HG03354 (cell line): ENCODE data around the gene BAZ2B.
"Not testable (repeated sequence)": the region's sequence is repeated elsewhere in the genome, so short reads cannot be mapped to it uniquely, and the experiment has no call there.

ENCODE experiments used
- ATAC-seq: cut with Tn5 transposase; IDR thresholded peaks from one replicate; pipeline ENCODE4 v1.9.1; 2021; ENCODE audit warnings: mild to moderate bottlenecking; ENCODE audit not compliant: unreplicated experiment, poor library complexity, severe bottlenecking

The BAZ2B gene

DNA sequence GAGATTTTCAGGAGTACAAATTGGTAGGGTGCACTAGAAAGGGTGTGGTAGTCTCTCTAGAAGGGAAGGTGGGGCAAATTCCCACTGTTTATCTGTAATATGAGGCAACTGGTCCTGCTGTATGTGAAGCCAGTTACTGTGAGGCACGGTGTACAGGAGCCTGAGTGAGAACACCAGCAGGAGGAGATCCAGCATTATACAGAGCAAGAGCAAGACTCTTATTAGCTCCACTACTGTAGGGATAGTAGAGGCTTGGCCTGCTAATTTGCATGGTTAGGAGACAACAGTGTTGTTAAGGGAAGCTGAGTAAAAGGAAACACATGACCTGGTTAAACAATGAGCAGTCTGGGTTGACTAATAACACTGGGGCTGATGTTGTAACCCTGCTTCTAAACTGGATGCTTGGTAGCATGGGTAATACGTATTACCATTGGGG is 253.5 kb downstream of the BAZ2B start:
- peak; percentile 88 for ATAC-seq

DNA sequence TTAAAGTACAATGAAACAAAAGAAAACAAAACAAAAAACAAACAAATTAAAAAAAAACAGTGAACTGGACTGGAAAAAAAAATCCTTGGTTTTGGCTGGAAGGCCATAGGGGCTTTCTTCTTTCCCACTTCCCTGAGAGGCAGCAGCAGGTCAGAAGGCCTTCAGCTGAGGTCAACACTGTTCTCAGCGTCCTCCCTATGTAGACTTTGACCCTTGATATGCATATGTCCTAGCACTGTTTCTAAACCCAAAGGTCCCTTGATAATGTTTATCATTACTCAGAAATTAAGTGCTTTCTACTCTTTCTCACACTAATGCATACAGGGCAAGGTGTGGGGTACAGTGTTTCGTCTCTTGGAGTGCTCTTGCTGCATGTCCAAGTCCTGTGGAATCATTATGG is 254.3 kb downstream of the BAZ2B start:
- ATAC-seq = no peak

DNA sequence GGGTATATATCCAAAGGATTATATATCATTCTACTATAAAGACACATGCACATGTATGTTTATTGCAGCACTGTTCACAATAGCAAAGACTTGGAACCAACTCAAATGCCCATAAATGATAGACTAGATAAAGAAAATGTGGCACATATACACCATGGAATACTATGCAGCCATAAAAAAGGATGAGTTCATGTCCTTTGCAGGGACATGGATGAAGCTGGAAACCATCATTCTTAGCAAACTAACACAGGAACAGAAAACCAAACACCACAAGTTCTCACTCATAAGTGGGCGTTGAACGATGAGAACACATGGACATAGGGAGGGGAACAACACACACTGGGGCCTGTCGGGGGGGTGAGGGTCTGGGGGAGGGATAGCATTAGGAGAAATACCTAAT is 254.7 kb downstream of the BAZ2B start:
- not testable (repeated sequence) for ATAC-seq

DNA sequence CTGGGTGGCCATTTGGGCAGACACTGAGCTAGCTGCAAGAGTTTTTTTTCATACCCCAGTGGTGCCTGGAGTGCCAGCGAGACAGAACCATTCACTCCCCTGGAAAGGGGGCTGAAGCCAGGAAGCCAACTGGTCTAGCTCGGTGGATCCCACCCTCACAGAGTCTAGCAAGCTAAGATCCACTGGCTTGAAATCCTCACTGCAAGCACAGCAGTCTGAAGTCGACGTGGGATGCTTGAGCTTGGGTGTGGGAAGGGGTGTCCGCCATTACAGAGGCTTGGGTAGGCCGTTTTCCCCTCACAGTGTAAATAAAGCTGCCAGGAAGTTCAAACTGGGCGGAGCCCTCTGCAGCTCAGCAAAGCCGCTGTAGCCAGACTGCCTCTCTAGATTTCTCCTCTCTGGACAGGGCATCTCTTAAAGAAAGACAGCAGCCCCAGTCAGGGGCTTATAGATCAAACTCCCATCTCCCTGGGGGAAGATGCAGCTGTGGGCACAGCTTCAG is 260.2 kb downstream of the BAZ2B start:
- ATAC-seq = no peak

DNA sequence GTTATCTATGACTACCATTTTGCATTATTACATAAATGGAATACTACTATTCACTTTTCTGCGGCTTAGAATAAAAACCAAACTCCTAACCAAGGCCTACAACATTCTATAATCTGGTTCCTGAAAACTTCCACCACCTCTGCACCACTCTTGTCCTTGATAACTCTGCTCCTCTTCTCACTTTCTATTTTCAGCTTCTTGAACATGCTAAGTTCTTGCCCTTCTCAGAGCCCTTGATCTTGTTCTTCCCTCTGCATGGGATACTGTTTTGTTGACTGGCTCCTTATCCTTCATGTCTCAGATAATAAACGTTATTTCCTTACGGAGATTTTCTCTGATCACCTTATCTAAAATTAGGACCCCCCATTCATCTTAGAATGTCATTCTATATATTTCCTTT is 264.4 kb downstream of the BAZ2B start:
- ATAC-seq = no peak

DNA sequence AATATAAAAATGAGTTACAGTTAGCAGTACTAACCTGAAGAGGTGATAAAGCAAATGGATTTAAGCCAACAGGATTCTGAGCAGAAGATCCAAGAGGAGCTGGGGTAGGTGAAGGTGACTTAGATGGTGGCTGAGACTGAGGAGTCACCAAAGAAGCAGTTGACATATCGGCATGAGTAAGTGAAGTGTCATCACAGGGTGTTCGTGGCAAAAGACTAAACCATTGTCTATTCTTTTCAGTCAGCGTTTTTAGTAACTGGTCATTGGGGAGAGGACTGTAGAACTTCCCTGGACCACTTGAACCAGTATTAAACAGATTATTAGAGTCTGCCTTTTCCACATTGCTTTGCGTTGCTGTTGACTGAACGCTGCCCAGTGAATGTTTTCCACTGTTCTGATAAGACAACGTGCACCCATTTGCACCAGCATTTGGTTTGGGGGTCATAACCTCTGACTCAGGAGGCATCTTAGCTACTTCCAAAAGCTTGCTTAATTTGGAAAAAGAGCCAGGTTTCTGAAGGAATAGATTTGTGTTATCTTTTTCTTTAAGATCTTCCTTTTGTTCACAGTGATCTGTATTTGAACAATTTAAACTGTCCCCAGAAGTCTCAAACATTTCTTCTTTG is 266.6 kb downstream of the BAZ2B start:
- ATAC-seq = no peak

DNA sequence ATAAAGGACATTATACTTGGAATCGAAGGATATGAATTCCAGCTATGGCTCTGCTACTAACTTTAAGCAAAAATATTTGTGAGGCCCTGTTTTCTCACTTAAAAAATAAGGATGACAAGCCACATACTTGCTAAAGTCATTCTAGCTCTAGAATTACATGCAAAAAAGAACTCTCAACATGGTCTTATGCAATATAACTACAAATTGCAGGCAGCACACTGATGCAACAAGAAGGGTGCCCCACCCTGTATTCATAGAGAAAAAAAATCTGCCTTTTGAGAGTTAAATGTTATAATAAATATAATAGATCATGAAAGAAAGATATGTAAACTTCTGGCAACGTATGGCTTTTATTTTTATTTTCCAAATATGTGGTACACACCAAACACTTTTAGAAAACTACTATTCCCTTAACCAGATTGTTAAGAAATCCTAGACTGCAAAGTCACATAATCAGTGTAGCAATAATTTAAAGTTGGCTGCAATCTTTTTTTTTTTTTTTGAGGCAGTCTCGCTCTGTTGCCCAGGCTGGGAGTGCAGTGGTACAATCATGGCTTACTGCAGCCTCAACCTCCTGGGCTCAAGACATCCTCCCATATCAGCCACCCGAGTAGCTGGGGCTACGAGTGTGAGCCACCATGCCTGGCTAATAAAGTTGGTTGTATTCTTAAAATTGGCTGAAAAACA is 289.6 kb downstream of the BAZ2B start:
- no peak for ATAC-seq

DNA sequence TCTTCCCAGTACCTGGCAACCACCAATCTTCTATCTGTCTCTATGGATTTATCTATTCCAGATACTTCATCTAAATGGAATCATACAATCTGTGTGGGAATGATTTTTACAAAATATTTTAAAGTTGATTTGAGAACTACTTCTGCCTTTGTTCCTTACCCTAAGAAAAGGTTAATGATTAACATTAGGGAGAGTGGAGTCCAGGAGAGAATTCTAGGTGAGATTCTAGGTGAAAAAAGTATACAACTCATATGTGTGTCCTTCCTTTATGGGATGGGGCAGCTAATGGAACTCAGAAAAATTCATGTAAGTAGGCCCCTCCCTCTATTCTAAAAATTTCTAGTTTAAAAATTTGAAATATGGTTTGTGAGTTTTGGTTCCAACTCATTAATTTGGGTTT is 293.9 kb downstream of the BAZ2B start:
- ATAC-seq = no peak

DNA sequence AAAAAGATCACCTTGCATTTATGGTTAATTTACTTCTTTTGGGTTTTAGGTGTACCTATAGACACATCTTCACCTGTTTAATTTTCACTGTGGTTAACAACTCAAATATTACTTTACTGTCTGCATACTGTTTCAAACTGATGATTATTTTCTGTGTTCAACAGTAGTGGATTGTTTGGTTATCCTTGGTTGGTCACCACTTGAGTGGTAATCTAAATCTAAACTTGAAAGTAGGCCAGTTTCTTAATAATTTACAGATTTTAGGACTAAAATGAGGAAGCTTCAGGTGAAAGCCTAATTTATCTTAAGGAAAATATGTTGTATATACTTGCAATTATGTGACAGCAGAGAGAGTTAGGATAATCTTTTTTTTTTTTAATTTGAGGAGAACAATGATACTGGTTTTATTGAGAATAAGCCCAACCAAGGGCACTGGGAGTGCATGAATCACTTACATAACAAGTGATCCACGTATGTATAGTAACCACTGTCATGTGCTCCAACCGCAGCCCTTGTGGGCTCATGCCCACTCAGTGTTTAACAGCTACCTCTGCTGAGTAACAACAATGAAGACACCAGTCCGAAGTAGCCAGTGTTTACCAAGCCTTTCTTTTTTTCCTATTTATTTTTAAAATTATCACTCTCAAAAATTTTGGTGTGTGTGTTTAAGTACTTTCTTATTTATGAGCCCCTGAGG is 298.8 kb downstream of the BAZ2B start:
- ATAC-seq = peak; percentile 81

DNA sequence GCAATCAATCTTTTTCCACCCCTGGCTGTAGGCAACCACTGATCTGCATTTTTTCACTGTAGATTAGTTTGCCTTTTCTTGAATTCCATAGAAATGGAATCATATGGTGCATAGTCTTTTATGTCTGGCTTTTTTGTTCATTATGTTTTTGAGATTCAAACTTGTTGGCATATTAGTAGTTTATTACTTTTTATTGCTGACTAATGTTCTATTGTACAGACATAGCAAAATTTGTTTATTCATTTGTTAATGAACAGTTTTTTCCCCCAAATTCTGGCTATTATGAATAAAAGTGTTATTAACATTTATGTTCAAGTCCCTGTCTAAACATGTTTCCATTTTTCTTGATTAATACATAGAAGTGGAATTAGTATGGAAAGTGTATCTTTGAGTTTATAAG is 308.4 kb downstream of the BAZ2B start:
- no peak for ATAC-seq

DNA sequence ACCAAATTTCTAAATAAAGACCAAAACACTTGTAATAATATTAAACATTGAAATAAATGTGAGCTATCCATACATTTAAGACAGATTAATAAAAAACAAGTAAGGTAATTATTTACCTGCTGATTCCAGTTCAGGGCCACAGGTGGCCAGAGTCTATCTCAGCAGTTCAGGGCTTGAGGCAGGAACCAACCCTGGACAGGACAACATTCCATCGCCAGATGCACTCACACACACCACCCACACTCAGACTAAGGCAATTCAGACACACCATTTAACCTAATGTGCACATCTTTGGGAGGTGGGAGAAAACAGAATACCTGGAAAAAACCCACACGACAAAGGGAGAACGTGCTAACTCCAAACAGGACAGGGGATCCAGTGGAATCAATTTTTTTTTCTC is 315.8 kb downstream of the BAZ2B start:
- no peak for ATAC-seq

DNA sequence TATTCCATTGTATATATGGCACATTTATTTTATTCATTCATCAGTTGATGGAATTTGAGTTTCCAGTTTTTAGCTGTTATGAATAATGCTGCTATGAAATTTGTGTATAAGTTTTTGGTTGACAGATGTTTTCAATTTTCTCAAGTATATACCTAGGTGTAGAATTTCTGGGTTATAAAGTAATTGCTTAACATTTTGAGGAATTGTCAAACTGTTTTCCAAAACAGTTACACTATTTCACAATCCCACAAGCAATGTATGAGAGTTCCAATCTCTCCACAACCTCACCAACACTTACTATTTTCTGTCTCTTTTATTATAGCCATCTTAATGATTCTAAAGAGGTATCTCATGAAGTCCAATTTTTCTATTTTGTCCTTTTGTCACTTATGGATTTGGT is 317.4 kb downstream of the BAZ2B start:
- no peak for ATAC-seq

DNA sequence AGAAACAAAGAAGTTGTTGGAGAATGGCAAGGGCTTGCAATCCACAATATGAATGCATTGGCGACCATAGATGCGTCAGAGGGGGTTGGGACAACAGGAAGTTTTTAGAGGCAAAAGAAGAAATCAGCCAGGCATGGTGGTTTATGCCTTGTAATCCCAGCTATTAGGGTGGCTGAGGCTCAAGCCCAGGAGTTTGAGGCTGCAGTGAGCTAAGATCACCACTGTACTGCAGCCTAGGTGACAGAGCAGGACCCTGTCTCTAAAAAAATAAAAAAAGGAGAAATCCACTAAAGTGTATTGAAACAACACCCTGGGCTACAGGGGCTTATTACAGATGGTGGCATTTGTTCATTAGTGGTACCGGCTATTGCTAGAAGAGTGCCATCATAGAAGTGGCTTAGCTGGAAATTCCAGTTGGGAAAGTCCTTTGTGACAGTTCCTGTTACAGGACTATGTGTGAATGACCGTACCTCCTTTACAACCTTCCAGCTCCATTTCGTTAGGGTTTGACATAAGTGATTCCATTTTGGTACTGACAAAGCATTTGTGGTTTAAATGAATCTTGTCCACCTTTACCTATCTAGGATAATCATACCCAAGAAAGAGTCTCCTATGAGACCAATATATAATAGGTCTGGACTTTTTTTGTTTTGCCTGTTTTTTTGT is 319.2 kb downstream of the BAZ2B start:
- ATAC-seq = no peak

DNA sequence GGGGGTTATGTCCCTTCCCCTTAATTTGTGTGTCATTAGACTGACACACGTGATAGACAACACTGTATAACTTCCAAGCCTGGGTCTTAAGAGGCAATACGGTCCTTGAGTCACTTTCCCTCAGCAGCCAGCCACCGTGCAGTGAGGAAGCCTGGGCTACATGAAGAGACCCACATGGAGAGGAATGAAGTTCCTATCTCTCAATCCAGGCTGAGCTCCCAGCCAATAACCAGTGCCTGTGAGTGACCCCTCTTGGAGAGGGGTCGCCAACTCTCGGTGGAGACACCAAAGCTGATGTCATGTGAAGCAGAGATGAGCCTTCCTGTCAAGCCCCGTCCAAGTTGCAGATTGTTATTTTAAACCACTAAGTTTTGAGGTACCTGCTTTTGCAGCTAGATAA is 324.2 kb downstream of the BAZ2B start:
- ATAC-seq = no peak

DNA sequence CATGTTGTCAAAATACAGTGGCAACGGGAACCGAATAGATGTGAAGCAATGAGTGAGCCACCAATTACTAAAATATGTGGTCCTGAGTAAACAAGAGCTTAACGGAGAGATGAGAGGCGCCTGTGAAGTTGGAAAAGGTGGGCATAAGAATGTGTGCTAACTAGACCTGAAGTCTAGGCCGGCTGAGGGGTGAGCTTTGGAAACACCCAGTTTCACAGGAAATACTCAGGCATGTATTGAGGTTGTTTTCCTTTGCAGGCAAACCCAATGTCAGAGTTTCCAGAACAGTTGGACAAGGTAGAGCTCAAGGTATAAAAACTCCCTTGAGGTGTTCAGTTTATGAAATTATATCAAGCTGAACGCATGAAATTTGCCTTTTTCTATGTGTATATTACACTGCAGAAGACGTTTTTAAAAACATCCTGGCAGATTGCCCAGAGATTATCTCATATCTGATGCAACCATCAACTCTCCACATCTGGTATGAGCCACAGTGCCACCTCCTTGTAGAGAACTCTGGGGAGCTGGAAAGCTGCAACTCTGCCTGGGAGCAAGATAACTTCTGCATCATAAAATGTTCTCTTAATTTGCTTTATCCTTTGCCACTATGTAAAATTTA is 325.9 kb downstream of the BAZ2B start:
- ATAC-seq = no peak

DNA sequence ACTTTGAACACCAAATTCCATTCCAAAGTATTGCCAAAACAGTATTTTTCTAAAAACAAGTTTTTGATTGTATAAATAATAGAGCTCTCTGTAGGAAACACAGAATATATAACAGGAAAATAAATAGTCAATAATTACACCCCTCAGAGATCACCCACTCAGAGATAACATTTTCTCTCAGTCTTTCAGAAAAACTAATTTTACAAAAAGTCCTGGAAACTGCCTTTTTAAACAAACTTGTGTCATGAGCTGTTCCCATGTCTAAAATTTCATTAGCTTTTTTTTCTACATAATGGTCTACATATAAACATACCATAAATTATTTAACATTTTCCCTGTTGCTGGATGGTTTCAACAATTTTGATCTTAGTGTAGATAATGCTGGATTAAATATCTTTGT is 328.6 kb downstream of the BAZ2B start:
- no peak for ATAC-seq

DNA sequence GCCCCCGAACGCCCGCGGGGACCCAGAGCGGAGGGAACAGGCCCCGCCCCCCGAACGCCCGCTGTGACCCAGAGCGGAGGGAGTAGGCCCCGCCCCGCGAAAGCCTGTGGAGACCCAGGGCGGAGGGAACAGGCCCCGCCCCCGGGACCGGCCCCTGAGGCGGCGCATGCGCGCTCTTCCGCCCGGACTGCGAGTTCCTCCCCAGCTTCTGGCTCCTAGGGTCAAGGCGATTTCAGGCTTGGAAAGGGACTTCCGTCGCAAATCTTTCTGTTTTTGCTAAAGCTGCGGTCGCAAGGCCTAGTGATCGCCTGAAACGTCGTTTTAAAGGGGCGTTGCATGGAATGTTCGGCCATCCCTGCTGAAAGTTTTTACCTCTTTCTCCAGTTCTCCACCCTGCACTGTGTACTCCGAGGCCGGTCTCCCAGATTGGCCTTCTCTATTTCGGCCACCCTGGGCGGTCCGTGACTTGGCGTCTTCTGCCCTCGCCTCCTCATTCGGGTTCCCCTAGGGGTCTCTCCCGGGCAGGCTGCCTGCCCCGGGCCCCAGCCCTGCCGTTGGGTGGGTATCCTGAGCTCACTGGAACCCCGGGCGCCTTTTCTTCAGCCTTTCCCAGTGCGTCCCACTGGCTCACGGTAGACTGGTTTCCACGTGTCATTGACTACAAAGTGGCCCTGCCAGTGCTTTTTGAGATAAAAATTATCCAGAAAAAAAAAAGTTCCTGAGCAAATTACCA is 329.5 kb downstream of the BAZ2B start:
- peak; percentile 90 for ATAC-seq

DNA sequence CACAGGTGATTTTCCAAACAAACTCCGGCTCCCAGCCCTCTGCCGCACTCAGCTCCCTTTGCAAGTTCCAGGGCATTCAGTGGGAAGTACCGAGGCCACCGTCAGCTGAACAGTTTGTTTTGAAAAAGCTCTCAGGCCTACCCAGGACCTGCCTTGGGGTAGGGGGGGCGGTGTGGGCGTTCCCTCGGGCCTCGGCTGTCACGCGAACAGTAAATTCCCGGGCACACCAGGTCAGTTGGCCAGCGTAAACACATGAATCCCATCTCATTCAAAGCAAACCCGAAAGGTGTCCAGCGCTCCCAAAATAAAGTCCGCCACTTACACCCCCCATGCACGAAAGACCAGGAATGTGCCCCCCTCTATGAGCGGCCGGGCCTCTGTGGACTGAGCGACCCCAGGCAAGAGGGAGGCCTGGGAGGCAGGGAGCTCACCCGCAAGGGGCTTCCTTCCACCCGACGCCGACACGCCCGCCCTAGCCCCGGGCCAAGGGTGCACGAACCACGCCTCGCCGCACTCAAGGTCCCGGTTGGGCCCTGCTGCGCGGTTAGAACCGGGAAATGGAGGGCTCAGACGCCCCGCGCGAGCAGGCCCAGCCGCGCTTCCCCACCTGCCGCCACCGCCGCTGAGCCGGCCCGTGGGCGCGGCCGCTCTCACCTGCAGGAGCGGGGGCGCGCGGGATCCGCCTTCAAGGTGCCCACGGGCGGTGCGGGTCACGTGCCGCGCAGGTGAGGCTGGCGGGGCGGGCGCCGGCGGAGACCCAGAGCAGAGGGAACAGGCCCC is 330.2 kb downstream of the BAZ2B start, which contains the start of gene WDSUB1:
Gene WDSUB1, minus strand, starts transcription at position 775 of the 780 bp plus-strand sequence. CDS start 3,634 bp downstream, outside the sequence.
- peak; percentile 44 for ATAC-seq
